Measurements from ENCODE around the gene LINGO3.

Gene LINGO3

GRCh38 chr19:2324220-2324948 lies 16.4 kb upstream of the LINGO3 start:
- Mint-ChIP-seq H3K9me3 (ENCODE audit: low read depth) (no peaks in the 10 kb centered on the region), H3K27ac (peak overlapping the region; percentile 34), H3K4me1 (ENCODE audit: low read depth) (peaks cover 38% of the 10 kb centered on the region), H3K27me3 (no peaks in the 10 kb centered on the region), H3K4me3 (no peak overlapping the region), H3K36me3 (peaks cover 4% of the 10 kb centered on the region)

- Mint-ChIP-seq H3K9me3 (ENCODE audit: low read depth) (no peaks in the 10 kb centered on the region), H3K27me3 (no peaks in the 10 kb centered on the region), H3K27ac (no peak overlapping the region), H3K36me3 (peaks cover 4% of the 10 kb centered on the region), H3K4me3 (no peak overlapping the region), H3K4me1 (ENCODE audit: low read depth) (peaks cover 35% of the 10 kb centered on the region)
Measured at GRCh38 chr19:2323707-2324106, 15.8 kb upstream of the LINGO3 start.

- Mint-ChIP-seq H3K27me3 (no peaks in the 10 kb centered on the region), H3K4me3 (no peak overlapping the region), H3K4me1 (ENCODE audit: low read depth) (peaks cover 22% of the 10 kb centered on the region), H3K36me3 (no peaks in the 10 kb centered on the region), H3K9me3 (ENCODE audit: low read depth) (no peaks in the 10 kb centered on the region), H3K27ac (no peak overlapping the region)
Measured at GRCh38 chr19:2321565-2322283, 13.8 kb upstream of the LINGO3 start.

GRCh38 chr19:2320939-2321338 lies 13.0 kb upstream of the LINGO3 start:
- no peak overlapping the region for H3K27ac Mint-ChIP-seq
- no peak overlapping the region for H3K4me3 Mint-ChIP-seq
- H3K9me3 Mint-ChIP-seq (ENCODE audit: low read depth), result no peaks in the 10 kb centered on the region
- peaks cover 14% of the 10 kb centered on the region for H3K4me1 Mint-ChIP-seq (ENCODE audit: low read depth)
- no peaks in the 10 kb centered on the region for H3K27me3 Mint-ChIP-seq
- no peaks in the 10 kb centered on the region for H3K36me3 Mint-ChIP-seq

- H3K36me3 Mint-ChIP-seq, result no peaks in the 10 kb centered on the region
- H3K27ac Mint-ChIP-seq, result no peak overlapping the region
- peaks cover under 1% of the 10 kb centered on the region for H3K27me3 Mint-ChIP-seq
- H3K4me3 Mint-ChIP-seq, result no peak overlapping the region
- H3K4me1 Mint-ChIP-seq (ENCODE audit: low read depth), result peaks cover 6% of the 10 kb centered on the region
- H3K9me3 Mint-ChIP-seq (ENCODE audit: low read depth), result no peaks in the 10 kb centered on the region
Measured at GRCh38 chr19:2320049-2320448, 12.1 kb upstream of the LINGO3 start.

- Mint-ChIP-seq H3K27ac (no peak overlapping the region), H3K27me3 (peaks cover 3% of the 10 kb centered on the region), H3K36me3 (no peaks in the 10 kb centered on the region), H3K4me1 (ENCODE audit: low read depth) (peaks cover 3% of the 10 kb centered on the region), H3K4me3 (no peak overlapping the region), H3K9me3 (ENCODE audit: low read depth) (no peaks in the 10 kb centered on the region)
Measured at GRCh38 chr19:2319551-2319950, 11.6 kb upstream of the LINGO3 start.

- Mint-ChIP-seq H3K27ac (no peak overlapping the region), H3K4me1 (ENCODE audit: low read depth) (no peaks in the 10 kb centered on the region), H3K36me3 (no peaks in the 10 kb centered on the region), H3K4me3 (no peak overlapping the region), H3K9me3 (ENCODE audit: low read depth) (no peaks in the 10 kb centered on the region), H3K27me3 (peaks cover 3% of the 10 kb centered on the region)
Measured at GRCh38 chr19:2318923-2319322, 11.0 kb upstream of the LINGO3 start.

GRCh38 chr19:2317756-2318155 lies 9.8 kb upstream of the LINGO3 start:
- no peak overlapping the region for H3K27ac Mint-ChIP-seq
- no peaks in the 10 kb centered on the region for H3K36me3 Mint-ChIP-seq
- H3K9me3 Mint-ChIP-seq (ENCODE audit: low read depth), result no peaks in the 10 kb centered on the region
- H3K4me3 Mint-ChIP-seq, result no peak overlapping the region
- peaks cover 4% of the 10 kb centered on the region for H3K4me1 Mint-ChIP-seq (ENCODE audit: low read depth)
- peaks cover 7% of the 10 kb centered on the region for H3K27me3 Mint-ChIP-seq

GRCh38 chr19:2317300-2317699 lies 9.3 kb upstream of the LINGO3 start:
- H3K9me3 Mint-ChIP-seq (ENCODE audit: low read depth), result no peaks in the 10 kb centered on the region
- H3K27ac Mint-ChIP-seq, result no peak overlapping the region
- H3K4me1 Mint-ChIP-seq (ENCODE audit: low read depth), result peaks cover 4% of the 10 kb centered on the region
- H3K4me3 Mint-ChIP-seq, result no peak overlapping the region
- no peaks in the 10 kb centered on the region for H3K36me3 Mint-ChIP-seq
- peaks cover 7% of the 10 kb centered on the region for H3K27me3 Mint-ChIP-seq

- H3K4me1 Mint-ChIP-seq (ENCODE audit: low read depth), result peaks cover 4% of the 10 kb centered on the region
- no peak overlapping the region for H3K4me3 Mint-ChIP-seq
- no peak overlapping the region for H3K27ac Mint-ChIP-seq
- no peaks in the 10 kb centered on the region for H3K36me3 Mint-ChIP-seq
- H3K27me3 Mint-ChIP-seq, result peaks cover 7% of the 10 kb centered on the region
- H3K9me3 Mint-ChIP-seq (ENCODE audit: low read depth), result no peaks in the 10 kb centered on the region
Measured at GRCh38 chr19:2315818-2316353, 7.9 kb upstream of the LINGO3 start.

- no peak overlapping the region for H3K4me3 Mint-ChIP-seq
- no peak overlapping the region for H3K27ac Mint-ChIP-seq
- H3K4me1 Mint-ChIP-seq (ENCODE audit: low read depth), result peaks cover 4% of the 10 kb centered on the region
- H3K9me3 Mint-ChIP-seq (ENCODE audit: low read depth), result no peaks in the 10 kb centered on the region
- no peaks in the 10 kb centered on the region for H3K36me3 Mint-ChIP-seq
- peaks cover 7% of the 10 kb centered on the region for H3K27me3 Mint-ChIP-seq
Measured at GRCh38 chr19:2315121-2315817, 7.3 kb upstream of the LINGO3 start.

- Mint-ChIP-seq H3K4me1 (ENCODE audit: low read depth) (peaks cover 6% of the 10 kb centered on the region), H3K27me3 (peaks cover 15% of the 10 kb centered on the region), H3K4me3 (no peak overlapping the region), H3K36me3 (no peaks in the 10 kb centered on the region), H3K9me3 (ENCODE audit: low read depth) (no peaks in the 10 kb centered on the region), H3K27ac (no peak overlapping the region)
Measured at GRCh38 chr19:2312820-2313501, 5.0 kb upstream of the LINGO3 start.

GRCh38 chr19:2311093-2311492 lies 3.1 kb upstream of the LINGO3 start:
- no peaks in the 10 kb centered on the region for H3K36me3 Mint-ChIP-seq
- H3K4me1 Mint-ChIP-seq (ENCODE audit: low read depth), result peaks cover 8% of the 10 kb centered on the region
- no peak overlapping the region for H3K4me3 Mint-ChIP-seq
- peaks cover 17% of the 10 kb centered on the region for H3K27me3 Mint-ChIP-seq
- H3K27ac Mint-ChIP-seq, result no peak overlapping the region
- H3K9me3 Mint-ChIP-seq (ENCODE audit: low read depth), result no peaks in the 10 kb centered on the region

- H3K9me3 Mint-ChIP-seq (ENCODE audit: low read depth), result no peaks in the 10 kb centered on the region
- H3K4me3 Mint-ChIP-seq, result no peak overlapping the region
- H3K36me3 Mint-ChIP-seq, result no peaks in the 10 kb centered on the region
- H3K27ac Mint-ChIP-seq, result no peak overlapping the region
- H3K4me1 Mint-ChIP-seq (ENCODE audit: low read depth), result peaks cover 8% of the 10 kb centered on the region
- peaks cover 14% of the 10 kb centered on the region for H3K27me3 Mint-ChIP-seq
Measured at GRCh38 chr19:2309734-2310362, 1.9 kb upstream of the LINGO3 start.
